LHCN-M2 (cell line): Measurements from ENCODE around the gene UGT2B10. TPM values are rescaled to one million over a fixed set of nuclear protein-coding genes. Genes with fewer than 3 reads are reported as not detected.

Experiments
- DNase-seq: peaks from one replicate; pipeline ENCODE4 v3.0.0-alpha.2; 2012; ENCODE audit warnings: low read depth
- total RNA-seq: library from RNA; depleted of rRNA; stranded (reverse); fragments of >200 nt; gene quantifications from 2 replicates; pipeline ENCODE4 v1.2.3, GENCODE V29; 2014; rRNA removed

Gene UGT2B10
- total RNA-seq, 1 experiment from 2014 or later: not detected

- peak; percentile 14 for DNase-seq
Measured at GRCh38 chr4:68871809-68872642, 56.2 kb downstream of the UGT2B10 start.

- peak; percentile 6 for DNase-seq
Measured at GRCh38 chr4:68872643-68873502, 57.1 kb downstream of the UGT2B10 start.

- peak; percentile 84 for DNase-seq
Measured at GRCh38 chr4:68874507-68874906, 58.7 kb downstream of the UGT2B10 start.

- DNase-seq: no peak
Measured at GRCh38 chr4:68877555-68877954, 61.8 kb downstream of the UGT2B10 start.

- no peak for DNase-seq
Measured at GRCh38 chr4:68878048-68878447, 62.3 kb downstream of the UGT2B10 start.

Other genes with a start within 250 kb of the UGT2B10 start
- gene UGT2B17, start 239.7 kb upstream of the UGT2B10 start, total RNA-seq: not detected in 2 replicates
- gene UGT2B15, start 145.3 kb upstream of the UGT2B10 start, total RNA-seq: not detected in 2 replicates
- not detected in 2 replicates for gene UGT2A3, start 135.8 kb downstream of the UGT2B10 start, total RNA-seq